Measurements from ENCODE around the gene MED13L. TPM values are rescaled to one million over a fixed set of nuclear protein-coding genes. Genes with fewer than 3 reads are reported as not detected.
A peak's percentile ranks its signal among the peaks of the same experiment; 100 is the strongest.

Gene MED13L
- total RNA-seq, 4 donors from 2014 or later: 158 to 247 (median 166) TPM

- no peak for DNase-seq (ENCODE audit: low spot score in 2 of 2)
- 73 to 86% methylated on average over 2 of the region's 2 CpGs for WGBS, 2 donors
- TF ChIP-seq POLR2A (IDR thresholded peaks at IDR 0.05): no peak
- TF ChIP-seq, protein P1, sequence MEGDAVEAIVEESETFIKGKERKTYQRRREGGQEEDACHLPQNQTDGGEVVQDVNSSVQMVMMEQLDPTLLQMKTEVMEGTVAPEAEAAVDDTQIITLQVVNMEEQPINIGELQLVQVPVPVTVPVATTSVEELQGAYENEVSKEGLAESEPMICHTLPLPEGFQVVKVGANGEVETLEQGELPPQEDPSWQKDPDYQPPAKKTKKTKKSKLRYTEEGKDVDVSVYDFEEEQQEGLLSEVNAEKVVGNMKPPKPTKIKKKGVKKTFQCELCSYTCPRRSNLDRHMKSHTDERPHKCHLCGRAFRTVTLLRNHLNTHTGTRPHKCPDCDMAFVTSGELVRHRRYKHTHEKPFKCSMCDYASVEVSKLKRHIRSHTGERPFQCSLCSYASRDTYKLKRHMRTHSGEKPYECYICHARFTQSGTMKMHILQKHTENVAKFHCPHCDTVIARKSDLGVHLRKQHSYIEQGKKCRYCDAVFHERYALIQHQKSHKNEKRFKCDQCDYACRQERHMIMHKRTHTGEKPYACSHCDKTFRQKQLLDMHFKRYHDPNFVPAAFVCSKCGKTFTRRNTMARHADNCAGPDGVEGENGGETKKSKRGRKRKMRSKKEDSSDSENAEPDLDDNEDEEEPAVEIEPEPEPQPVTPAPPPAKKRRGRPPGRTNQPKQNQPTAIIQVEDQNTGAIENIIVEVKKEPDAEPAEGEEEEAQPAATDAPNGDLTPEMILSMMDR (IDR thresholded peaks at IDR 0.05): no peak
- intact Hi-C loops (cut with DNase I; ENCODE audit: low total_unique reads): no loop called here
- H3K4me3 ChIP-seq (ENCODE audit: low read depth, poor library complexity, severe bottlenecking): no peak overlapping the region
Observed at GRCh38 chr12:116125084-116125483, 152.4 kb downstream of the MED13L start.

- WGBS, 2 donors: 8 to 14% methylated on average over 11 of the region's 11 CpGs
- H3K4me3 ChIP-seq (ENCODE audit: low read depth, poor library complexity, severe bottlenecking): no peak overlapping the region
- peak in 1 of 2 donors; percentile 23 for DNase-seq (ENCODE audit: low spot score in 2 of 2)
- TF ChIP-seq, protein P1 (IDR thresholded peaks at IDR 0.05): no peak
- no peak for TF ChIP-seq POLR2A (IDR thresholded peaks at IDR 0.05)
- intact Hi-C loops (cut with DNase I; ENCODE audit: low total_unique reads): no loop called here
Observed at GRCh38 chr12:116123451-116124258, 153.8 kb downstream of the MED13L start.

GRCh38 chr12:116122628-116123027 lies 154.9 kb downstream of the MED13L start:
- intact Hi-C loops (cut with DNase I; ENCODE audit: low total_unique reads): no loop called here
- TF ChIP-seq, protein P1 (IDR thresholded peaks at IDR 0.05): no peak
- no peak for TF ChIP-seq POLR2A (IDR thresholded peaks at IDR 0.05)
- no peak for DNase-seq (ENCODE audit: low spot score in 2 of 2)
- no peak overlapping the region for H3K4me3 ChIP-seq (ENCODE audit: low read depth, poor library complexity, severe bottlenecking)
- WGBS, 2 donors: 37 to 42% methylated on average over 3 of the region's 3 CpGs

GRCh38 chr12:116121453-116121871 lies 156.0 kb downstream of the MED13L start:
- H3K4me3 ChIP-seq (ENCODE audit: low read depth, poor library complexity, severe bottlenecking): no peak overlapping the region
- 13 to 16% methylated on average over 2 of the region's 2 CpGs for whole genome bisulfite sequencing, 2 donors
- intact Hi-C loops (cut with DNase I; ENCODE audit: low total_unique reads): no loop called here
- DNase-seq (ENCODE audit: low spot score in 2 of 2): no peak
- no peak for TF ChIP-seq POLR2A (IDR thresholded peaks at IDR 0.05)
- TF ChIP-seq, protein P1 (IDR thresholded peaks at IDR 0.05): no peak

GRCh38 chr12:116116650-116117424 lies 160.7 kb downstream of the MED13L start:
- H3K4me3 ChIP-seq (ENCODE audit: low read depth, poor library complexity, severe bottlenecking): no peak overlapping the region
- no peak for TF ChIP-seq POLR2A (IDR thresholded peaks at IDR 0.05)
- TF ChIP-seq, protein P1 (IDR thresholded peaks at IDR 0.05): no peak
- DNase-seq (ENCODE audit: low spot score in 2 of 2): no peak
- intact Hi-C loops (cut with DNase I; ENCODE audit: low total_unique reads): no loop called here
- 91 to 95% methylated on average over 5 of the region's 5 CpGs for WGBS, 2 donors

Data from lower leg skin (tissue), 4 donors.